ENCODE measurements around the gene UCK2.

The UCK2 gene

DNA sequence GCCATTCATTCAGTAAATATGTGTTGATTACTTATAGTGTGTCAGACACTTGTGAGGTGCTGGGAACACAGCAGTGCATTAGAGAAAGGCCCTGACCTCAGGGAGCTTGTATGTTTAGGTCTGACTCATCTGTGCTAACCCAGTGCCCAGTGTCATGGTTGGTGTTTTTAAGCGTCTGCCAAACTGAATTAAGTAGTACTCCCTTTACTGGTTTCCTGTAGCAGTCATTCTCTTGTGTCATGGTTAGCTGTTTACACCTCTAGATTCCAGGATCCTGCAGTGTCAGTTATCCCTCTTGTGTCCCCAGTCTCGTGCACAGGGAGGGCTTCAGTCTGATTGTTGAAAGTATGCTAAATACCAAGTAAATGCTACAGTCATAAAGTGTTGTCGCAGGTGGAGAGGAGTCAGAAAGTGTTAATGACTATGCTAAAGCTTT is 14.2 kb downstream of the UCK2 start:
- DNase-seq (ENCODE audit: extremely low read depth, low read depth): no peak
- no peak overlapping the region for H3K4me3 ChIP-seq (replicated peaks; ENCODE audit: low read depth, low read length)
- TF ChIP-seq, protein P1, sequence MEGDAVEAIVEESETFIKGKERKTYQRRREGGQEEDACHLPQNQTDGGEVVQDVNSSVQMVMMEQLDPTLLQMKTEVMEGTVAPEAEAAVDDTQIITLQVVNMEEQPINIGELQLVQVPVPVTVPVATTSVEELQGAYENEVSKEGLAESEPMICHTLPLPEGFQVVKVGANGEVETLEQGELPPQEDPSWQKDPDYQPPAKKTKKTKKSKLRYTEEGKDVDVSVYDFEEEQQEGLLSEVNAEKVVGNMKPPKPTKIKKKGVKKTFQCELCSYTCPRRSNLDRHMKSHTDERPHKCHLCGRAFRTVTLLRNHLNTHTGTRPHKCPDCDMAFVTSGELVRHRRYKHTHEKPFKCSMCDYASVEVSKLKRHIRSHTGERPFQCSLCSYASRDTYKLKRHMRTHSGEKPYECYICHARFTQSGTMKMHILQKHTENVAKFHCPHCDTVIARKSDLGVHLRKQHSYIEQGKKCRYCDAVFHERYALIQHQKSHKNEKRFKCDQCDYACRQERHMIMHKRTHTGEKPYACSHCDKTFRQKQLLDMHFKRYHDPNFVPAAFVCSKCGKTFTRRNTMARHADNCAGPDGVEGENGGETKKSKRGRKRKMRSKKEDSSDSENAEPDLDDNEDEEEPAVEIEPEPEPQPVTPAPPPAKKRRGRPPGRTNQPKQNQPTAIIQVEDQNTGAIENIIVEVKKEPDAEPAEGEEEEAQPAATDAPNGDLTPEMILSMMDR (IDR thresholded peaks at IDR 0.05; ENCODE audit: low read depth, low read length, missing control alignments): no peak

DNA sequence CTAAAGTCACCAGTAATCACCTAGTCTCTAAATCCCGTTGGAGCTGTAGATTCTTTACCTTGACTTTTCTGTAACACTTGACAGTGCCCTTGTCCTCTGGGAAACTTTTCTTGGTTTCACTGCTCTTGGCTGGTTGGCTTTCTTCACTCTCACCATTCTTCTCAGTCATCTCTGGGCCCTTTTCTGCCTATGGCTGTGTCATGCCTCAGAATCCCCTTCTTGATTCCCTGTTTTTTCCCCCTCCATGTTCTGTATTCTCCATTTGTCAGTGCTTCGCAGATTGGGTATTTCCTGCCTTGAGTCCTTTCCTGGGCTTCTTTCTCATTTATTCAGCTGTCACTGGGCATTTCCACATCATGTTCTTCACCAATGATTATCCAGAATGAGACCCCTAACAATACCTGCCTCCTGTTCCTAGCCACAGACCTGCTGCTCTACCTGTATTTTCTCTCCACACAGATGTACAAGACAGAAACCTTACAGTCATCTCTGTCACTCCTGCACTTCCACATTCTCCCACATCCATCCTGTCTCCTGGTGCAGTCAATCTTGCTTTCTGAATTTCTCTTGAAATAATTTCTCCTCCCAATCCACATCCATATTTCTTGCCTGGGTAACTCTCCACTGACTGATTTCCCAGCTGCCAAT is 14.7 kb downstream of the UCK2 start:
- DNase-seq (ENCODE audit: extremely low read depth, low read depth): no peak
- H3K4me3 ChIP-seq (replicated peaks; ENCODE audit: low read depth, low read length): no peak overlapping the region
- TF ChIP-seq, protein P1 (IDR thresholded peaks at IDR 0.05; ENCODE audit: low read depth, low read length, missing control alignments): no peak

DNA sequence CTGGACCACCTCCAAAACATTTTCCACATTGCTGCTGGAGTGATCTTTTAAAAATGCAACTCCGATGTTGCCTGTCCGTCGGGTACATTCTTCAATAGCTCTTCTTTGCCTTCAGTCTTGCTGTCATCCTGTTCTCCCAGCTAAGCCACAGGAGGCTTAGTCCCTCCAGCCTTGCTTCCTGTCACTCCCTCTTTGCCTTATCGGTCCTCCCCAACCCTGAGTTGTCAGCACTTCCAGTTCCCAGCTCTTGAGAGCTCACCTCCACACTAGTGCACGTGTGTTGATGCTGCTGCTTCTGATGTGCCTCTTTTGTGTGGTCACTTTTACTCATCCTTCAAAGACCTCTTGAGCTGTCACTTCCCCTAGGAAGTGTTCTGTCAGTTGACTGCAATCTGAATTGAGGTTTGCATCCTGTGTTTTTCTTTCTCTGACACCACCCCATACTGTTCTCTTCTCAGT is 15.3 kb downstream of the UCK2 start:
- DNase-seq (ENCODE audit: extremely low read depth, low read depth): no peak
- TF ChIP-seq, protein P1 (IDR thresholded peaks at IDR 0.05; ENCODE audit: low read depth, low read length, missing control alignments): no peak
- no peak overlapping the region for H3K4me3 ChIP-seq (replicated peaks; ENCODE audit: low read depth, low read length)

DNA sequence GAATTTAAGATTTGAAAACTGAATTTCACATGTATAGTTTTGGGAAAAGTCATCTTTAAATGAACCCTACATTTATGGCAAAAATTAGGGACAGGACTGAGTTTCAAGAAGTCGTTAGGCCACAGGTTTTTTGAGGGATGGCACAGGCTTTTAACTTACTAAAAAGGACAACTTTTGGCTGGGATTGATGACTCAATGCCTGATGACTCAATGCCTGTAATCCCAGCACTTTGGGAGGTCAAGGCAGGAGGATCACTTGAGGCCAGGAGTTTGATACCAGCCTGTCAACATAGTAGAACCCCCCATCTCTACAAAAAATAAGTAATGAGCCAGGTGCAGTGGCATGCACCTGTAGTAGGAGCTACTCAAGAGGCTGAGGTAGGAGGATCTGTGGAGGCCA is 15.9 kb downstream of the UCK2 start:
- DNase-seq (ENCODE audit: extremely low read depth, low read depth): no peak
- H3K4me3 ChIP-seq (replicated peaks; ENCODE audit: low read depth, low read length): no peak overlapping the region
- TF ChIP-seq, protein P1 (IDR thresholded peaks at IDR 0.05; ENCODE audit: low read depth, low read length, missing control alignments): no peak

DNA sequence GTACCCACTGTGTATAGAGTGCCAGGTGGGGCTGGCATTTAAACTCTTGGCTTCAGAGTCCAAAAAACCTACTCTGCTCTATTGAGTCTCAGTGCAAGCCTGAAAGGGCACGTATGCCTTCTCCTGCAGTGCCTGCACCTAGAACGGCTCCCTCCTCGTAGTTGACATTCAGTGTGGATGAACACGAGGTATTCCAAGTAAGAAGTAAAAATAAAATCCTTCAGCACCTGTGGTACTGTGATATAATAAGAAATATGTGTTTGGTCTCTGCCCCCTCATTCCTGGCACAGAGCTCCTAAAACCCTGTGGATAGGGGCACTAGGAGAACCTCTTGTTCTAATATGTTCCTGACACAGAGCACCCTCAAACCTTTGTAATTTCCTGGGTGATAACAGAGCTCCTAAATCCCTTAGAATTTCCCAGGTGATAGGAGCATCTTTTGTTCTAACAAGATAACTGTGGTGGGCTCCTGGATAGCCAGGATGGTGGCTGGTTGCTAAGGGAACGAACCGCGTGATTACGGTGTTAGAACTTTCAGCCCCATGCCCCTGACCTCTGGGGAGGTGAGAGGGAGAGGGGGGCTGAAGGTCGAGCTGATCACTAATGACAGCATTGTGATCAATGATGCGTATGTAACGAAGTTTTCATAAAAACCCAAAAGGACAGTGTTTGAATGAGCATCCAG is 16.8 kb downstream of the UCK2 start:
- no peak for DNase-seq (ENCODE audit: extremely low read depth, low read depth)
- no peak overlapping the region for H3K4me3 ChIP-seq (replicated peaks; ENCODE audit: low read depth, low read length)
- TF ChIP-seq, protein P1 (IDR thresholded peaks at IDR 0.05; ENCODE audit: low read depth, low read length, missing control alignments): no peak

DNA sequence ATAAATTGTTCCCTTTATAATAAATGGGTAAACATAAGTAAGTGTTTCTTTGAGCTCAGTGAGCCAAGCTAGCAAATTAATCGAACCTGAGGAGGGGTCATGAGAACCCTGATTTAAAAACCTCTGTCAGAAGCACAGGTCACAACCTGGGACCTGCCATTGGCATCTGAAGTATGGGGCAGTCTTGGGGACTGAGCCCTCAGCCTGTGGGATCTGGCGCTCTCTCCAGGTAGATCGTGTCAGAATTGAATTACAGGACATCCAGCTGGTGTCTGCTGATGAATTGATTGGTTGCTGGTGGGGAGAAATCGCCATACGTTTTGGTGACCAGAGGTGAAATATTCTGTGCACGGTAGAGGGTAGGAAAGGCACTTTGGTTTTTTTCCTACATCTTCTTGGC is 17.5 kb downstream of the UCK2 start:
- no peak overlapping the region for H3K4me3 ChIP-seq (replicated peaks; ENCODE audit: low read depth, low read length)
- no peak for DNase-seq (ENCODE audit: extremely low read depth, low read depth)
- TF ChIP-seq, protein P1 (IDR thresholded peaks at IDR 0.05; ENCODE audit: low read depth, low read length, missing control alignments): no peak
